OCI-LY3 (cell line): Measurements from ENCODE around the gene PHF19.

ENCODE experiments used
- H2AFZ ChIP-seq: fragments of 200-600, 300-600 bp; shearing (Covaris generic); 2 replicates; pipeline ENCODE4 v1.6.0; 2014; ENCODE audit warnings: antibody characterized with exemption, low read depth, low read length
- H3K27ac ChIP-seq: fragments of 200-600, 300-600 bp; sonication (generic); 2 replicates; pipeline ENCODE4 v1.5.1; 2014; ENCODE audit warnings: mild to moderate bottlenecking, low read length, moderate library complexity, mixed read lengths
- H3K27me3 ChIP-seq: fragments of 200-600, 300-600 bp; sonication (generic); 2 replicates; pipeline ENCODE4 v1.6.1; 2014; ENCODE audit warnings: low read depth, low read length, mixed read lengths
- H3K36me3 ChIP-seq: fragments of 200-600, 300-600 bp; sonication (generic); replicated peaks from 2 replicates; pipeline ENCODE3; 2014; ENCODE audit warnings: low read depth, low read length, mixed read lengths
- H3K4me1 ChIP-seq: fragments of 300-600, 200-600 bp; sonication (generic); 2 replicates; pipeline ENCODE4 v1.6.1; 2014; ENCODE audit warnings: low read length, mixed read lengths
- H3K4me2 ChIP-seq: fragments of 200-600, 300-600 bp; sonication (generic); 2 replicates; pipeline ENCODE4 v1.6.1; 2014; ENCODE audit warnings: low read length, mixed read lengths
- H3K4me3 ChIP-seq: fragments of 300-600, 200-600 bp; sonication (generic); 2 replicates; pipeline ENCODE4 v1.5.1; 2014; ENCODE audit warnings: antibody characterized with exemption, mild to moderate bottlenecking, low read length, moderate library complexity
- H3K79me2 ChIP-seq: fragments of 300-600, 200-600 bp; shearing (Covaris generic); 2 replicates; pipeline ENCODE4 v1.6.1; 2014; ENCODE audit warnings: mild to moderate bottlenecking, low read length, mixed read lengths
- H3K9ac ChIP-seq: fragments of 300-600, 200-600 bp; shearing (Covaris generic); 2 replicates; pipeline ENCODE4 v1.6.0; 2014; ENCODE audit warnings: mild to moderate bottlenecking, low read length, moderate library complexity
- H3K9me3 ChIP-seq: fragments of 200-600, 300-600 bp; shearing (Covaris generic); 2 replicates; pipeline ENCODE4 v1.6.1; 2014; ENCODE audit warnings: low read length, mixed read lengths; ENCODE audit not compliant: insufficient read depth
- H4K20me1 ChIP-seq: fragments of 200-600, 300-600 bp; sonication (generic); 2 replicates; pipeline ENCODE4 v1.6.1; 2016; ENCODE audit warnings: low read length, mixed read lengths; ENCODE audit not compliant: insufficient read depth
- CTCF ChIP-seq: fragments of 200-600, 300-600 bp; sonication (generic); IDR thresholded peaks from 2 replicates; pipeline ENCODE4 v1.5.1; 2014; ENCODE audit warnings: antibody characterized with exemption, low read length, low read depth
- EZH2phosphoT487 ChIP-seq: fragments of 200-600 bp; shearing (Covaris generic); IDR thresholded peaks from 2 replicates; pipeline ENCODE4 v1.6.1; 2018; ENCODE audit warnings: antibody characterized with exemption, mixed run types, low read depth

PHF19 gene

GRCh38 chr9:120877276-120878034, 467 bp upstream of the PHF19 start:
- Histone ChIP-seq H3K9me3 (no peaks in the 10 kb centered on the region), H3K9ac (peak overlapping the region; percentile 98), H3K27ac (peak overlapping the region; percentile 81), H3K79me2 (peaks cover 34% of the 10 kb centered on the region), H3K4me1 (peaks cover 38% of the 10 kb centered on the region), H3K4me3 (peak overlapping the region; percentile 85), H4K20me1 (no peaks in the 10 kb centered on the region), H3K27me3 (no peaks in the 10 kb centered on the region), H2AFZ (peak overlapping the region; percentile 37; the same call in 1 of the 2 replicates), H3K4me2 (peak overlapping the region; percentile 100), H3K36me3 (peaks cover 21% of the 10 kb centered on the region)
- TF ChIP-seq EZH2phosphoT487 (no peak), CTCF (peak; percentile 12; the same call in 1 of the 2 replicates)

GRCh38 chr9:120875954-120876841, 790 bp downstream of the PHF19 start:
- peak overlapping the region; percentile 84 for H3K4me2 ChIP-seq

GRCh38 chr9:120875643-120875953, 1.4 kb downstream of the PHF19 start:
- peak overlapping the region; percentile 95 for H3K4me3 ChIP-seq
- H3K9ac ChIP-seq = peak overlapping the region; percentile 96
- H2AFZ ChIP-seq = no peak overlapping the region
- TF ChIP-seq CTCF = no peak
- no peak for TF ChIP-seq EZH2phosphoT487
- H3K79me2 ChIP-seq = peaks cover 34% of the 10 kb centered on the region
- no peaks in the 10 kb centered on the region for H3K9me3 ChIP-seq
- H3K4me2 ChIP-seq = peak overlapping the region; percentile 84
- peaks cover 28% of the 10 kb centered on the region for H3K36me3 ChIP-seq
- peaks cover 38% of the 10 kb centered on the region for H3K4me1 ChIP-seq
- no peaks in the 10 kb centered on the region for H3K27me3 ChIP-seq
- H4K20me1 ChIP-seq = no peaks in the 10 kb centered on the region
- H3K27ac ChIP-seq = peak overlapping the region; percentile 89

More at GRCh38 chr9:120875954-120876841, 790 bp downstream of the PHF19 start:
- Histone ChIP-seq H3K4me1 (peaks cover 38% of the 10 kb centered on the region), H3K4me3 (peak overlapping the region; percentile 95), H3K27ac (peak overlapping the region; percentile 89), H3K9ac (peak overlapping the region; percentile 96), H4K20me1 (no peaks in the 10 kb centered on the region), H3K36me3 (peaks cover 26% of the 10 kb centered on the region), H2AFZ (no peak overlapping the region; the same call in 1 of the 2 replicates), H3K79me2 (peaks cover 34% of the 10 kb centered on the region), H3K27me3 (no peaks in the 10 kb centered on the region), H3K9me3 (no peaks in the 10 kb centered on the region)
- TF ChIP-seq EZH2phosphoT487 (no peak), CTCF (peak; percentile 31)

- peak overlapping the region; percentile 95 for H3K4me3 ChIP-seq
- no peak overlapping the region for H2AFZ ChIP-seq
- H3K9me3 ChIP-seq = no peaks in the 10 kb centered on the region
- peak overlapping the region; percentile 84 for H3K4me2 ChIP-seq
- H4K20me1 ChIP-seq = no peaks in the 10 kb centered on the region
- H3K9ac ChIP-seq = peak overlapping the region; percentile 96; the same call in 1 of the 2 replicates
- TF ChIP-seq CTCF (no peak), EZH2phosphoT487 (no peak)
- no peaks in the 10 kb centered on the region for H3K27me3 ChIP-seq
- H3K79me2 ChIP-seq = peaks cover 34% of the 10 kb centered on the region
- peaks cover 38% of the 10 kb centered on the region for H3K4me1 ChIP-seq
- peak overlapping the region; percentile 89 for H3K27ac ChIP-seq
- H3K36me3 ChIP-seq = peaks cover 29% of the 10 kb centered on the region
These were observed 1.8 kb downstream of the PHF19 start for GRCh38 chr9:120875195-120875565.
